Measurements from ENCODE around the gene PLPPR1. TPM values are rescaled to one million over a fixed set of nuclear protein-coding genes. Genes with fewer than 3 reads are reported as not detected.

PLPPR1 gene
- total and polyA plus RNA-seq, 2 experiments from 2014 or later = 1.3 to 3.7 TPM

GRCh38 chr9:101005246-101005645 lies 23.3 kb upstream of the PLPPR1 start:
- no peak overlapping the region for H3K27ac ChIP-seq (ENCODE audit: low read depth)
- ATAC-seq (no peak), DNase-seq (ENCODE audit: low spot score) (no peak)
- Mint-ChIP-seq H3K4me3 (no peak overlapping the region), H3K4me1 (no peaks in the 10 kb centered on the region), H3K27ac (no peak overlapping the region), H3K36me3 (ENCODE audit: low read depth) (0 out of 3 replicates have a peak, but pooled peaks cover 5% of the 10 kb centered on the region), H3K9me3 (peaks cover 6% of the 10 kb centered on the region; the same call in 1 of the 3 replicates), H3K27me3 (ENCODE audit: insufficient read depth, low read depth, poor library complexity) (no peaks in the 10 kb centered on the region)
- H3K4me3 ChIP-seq = no peak overlapping the region
- no peak overlapping the region for H3K4me2 ChIP-seq
- no peaks in the 10 kb centered on the region for H3K4me1 ChIP-seq (ENCODE audit: insufficient read depth)
- no peak for TF ChIP-seq POLR2AphosphoS5 (IDR thresholded peaks at IDR 0.05; ENCODE audit: low read depth)
- TF ChIP-seq EZH2phosphoT487 (IDR thresholded peaks at IDR 0.05; ENCODE audit: unreplicated experiment) = no peak
- TF ChIP-seq CREB1 (CRISPR knock-in tag; IDR thresholded peaks at IDR 0.05; ENCODE audit: low read depth) = no peak
- no peak for TF ChIP-seq REST (IDR thresholded peaks at IDR 0.05; ENCODE audit: unreplicated experiment)
- TF ChIP-seq EZH2 (IDR thresholded peaks at IDR 0.05; ENCODE audit: low read depth, unreplicated experiment) = no peak
- TF ChIP-seq JUNB (IDR thresholded peaks at IDR 0.05; ENCODE audit: unreplicated experiment) = no peak
- TF ChIP-seq ZNF114 (CRISPR knock-in tag; IDR thresholded peaks at IDR 0.05) = no peak
- no peak for TF ChIP-seq ZNF462 (CRISPR knock-in tag; IDR thresholded peaks at IDR 0.05)
- TF ChIP-seq, protein P1, sequence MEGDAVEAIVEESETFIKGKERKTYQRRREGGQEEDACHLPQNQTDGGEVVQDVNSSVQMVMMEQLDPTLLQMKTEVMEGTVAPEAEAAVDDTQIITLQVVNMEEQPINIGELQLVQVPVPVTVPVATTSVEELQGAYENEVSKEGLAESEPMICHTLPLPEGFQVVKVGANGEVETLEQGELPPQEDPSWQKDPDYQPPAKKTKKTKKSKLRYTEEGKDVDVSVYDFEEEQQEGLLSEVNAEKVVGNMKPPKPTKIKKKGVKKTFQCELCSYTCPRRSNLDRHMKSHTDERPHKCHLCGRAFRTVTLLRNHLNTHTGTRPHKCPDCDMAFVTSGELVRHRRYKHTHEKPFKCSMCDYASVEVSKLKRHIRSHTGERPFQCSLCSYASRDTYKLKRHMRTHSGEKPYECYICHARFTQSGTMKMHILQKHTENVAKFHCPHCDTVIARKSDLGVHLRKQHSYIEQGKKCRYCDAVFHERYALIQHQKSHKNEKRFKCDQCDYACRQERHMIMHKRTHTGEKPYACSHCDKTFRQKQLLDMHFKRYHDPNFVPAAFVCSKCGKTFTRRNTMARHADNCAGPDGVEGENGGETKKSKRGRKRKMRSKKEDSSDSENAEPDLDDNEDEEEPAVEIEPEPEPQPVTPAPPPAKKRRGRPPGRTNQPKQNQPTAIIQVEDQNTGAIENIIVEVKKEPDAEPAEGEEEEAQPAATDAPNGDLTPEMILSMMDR (conservative IDR thresholded peaks at IDR 0.05; ENCODE audit: low read depth in 2 of 2) = no peak
- no peak for TF ChIP-seq STAT1 (IDR thresholded peaks at IDR 0.05; ENCODE audit: unreplicated experiment)
- TF ChIP-seq NANOG (IDR thresholded peaks at IDR 0.05; ENCODE audit: borderline replicate concordance) = no peak
- TF ChIP-seq, protein P2, sequence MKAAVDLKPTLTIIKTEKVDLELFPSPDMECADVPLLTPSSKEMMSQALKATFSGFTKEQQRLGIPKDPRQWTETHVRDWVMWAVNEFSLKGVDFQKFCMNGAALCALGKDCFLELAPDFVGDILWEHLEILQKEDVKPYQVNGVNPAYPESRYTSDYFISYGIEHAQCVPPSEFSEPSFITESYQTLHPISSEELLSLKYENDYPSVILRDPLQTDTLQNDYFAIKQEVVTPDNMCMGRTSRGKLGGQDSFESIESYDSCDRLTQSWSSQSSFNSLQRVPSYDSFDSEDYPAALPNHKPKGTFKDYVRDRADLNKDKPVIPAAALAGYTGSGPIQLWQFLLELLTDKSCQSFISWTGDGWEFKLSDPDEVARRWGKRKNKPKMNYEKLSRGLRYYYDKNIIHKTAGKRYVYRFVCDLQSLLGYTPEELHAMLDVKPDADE (IDR thresholded peaks at IDR 0.05) = no peak
- TF ChIP-seq ZNF331 (CRISPR knock-in tag; IDR thresholded peaks at IDR 0.05; ENCODE audit: low read depth) = no peak
- no peaks in the 10 kb centered on the region for H3K36me3 ChIP-seq (ENCODE audit: insufficient read depth)
- no peak overlapping the region for H2AFZ ChIP-seq
- no peaks in the 10 kb centered on the region for H3K27me3 ChIP-seq (ENCODE audit: insufficient read depth)
- H3F3A ChIP-seq (replicated peaks; ENCODE audit: low read depth) = no peaks in the 10 kb centered on the region
- peaks cover 4% of the 10 kb centered on the region; the same call in 1 of the 2 replicates for H3K9me2 ChIP-seq (ENCODE audit: insufficient read depth)
- H3K79me2 ChIP-seq (replicated peaks; ENCODE audit: insufficient read depth) = no peaks in the 10 kb centered on the region
- no peaks in the 10 kb centered on the region for H4K20me1 ChIP-seq (replicated peaks; ENCODE audit: insufficient read depth)

Measured in GM23338 (cell line).